Amniotic stem cell (primary cell): Measurements from ENCODE around the gene ARHGAP6.
"Not testable (repeated sequence)": the region's sequence is repeated elsewhere in the genome, so short reads cannot be mapped to it uniquely, and the experiment has no call there.

Source experiments
- DNase-seq: peaks from one replicate; lab custom pipeline; 2025; lab: John Stamatoyannopoulos, UW

The ARHGAP6 gene

DNA sequence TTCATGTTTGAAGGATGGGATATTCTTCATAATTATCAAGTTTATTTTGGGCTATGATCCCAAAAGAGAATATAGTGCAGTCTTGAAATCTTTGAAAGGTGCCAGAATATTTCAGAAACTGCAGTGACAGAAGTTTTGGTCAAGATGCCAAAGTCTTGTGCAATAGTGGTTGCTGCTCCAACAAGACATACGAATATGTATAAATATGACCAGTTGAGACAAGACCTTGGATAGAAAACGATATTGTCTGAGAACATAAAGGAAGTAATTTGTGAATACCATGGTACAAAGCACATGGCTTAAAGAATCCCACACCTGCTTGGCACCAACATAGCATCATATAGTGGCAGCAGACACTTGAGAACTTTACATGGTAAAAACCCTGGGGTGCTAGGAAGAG, 421.1 kb downstream of the ARHGAP6 start:
- no peak for DNase-seq

DNA sequence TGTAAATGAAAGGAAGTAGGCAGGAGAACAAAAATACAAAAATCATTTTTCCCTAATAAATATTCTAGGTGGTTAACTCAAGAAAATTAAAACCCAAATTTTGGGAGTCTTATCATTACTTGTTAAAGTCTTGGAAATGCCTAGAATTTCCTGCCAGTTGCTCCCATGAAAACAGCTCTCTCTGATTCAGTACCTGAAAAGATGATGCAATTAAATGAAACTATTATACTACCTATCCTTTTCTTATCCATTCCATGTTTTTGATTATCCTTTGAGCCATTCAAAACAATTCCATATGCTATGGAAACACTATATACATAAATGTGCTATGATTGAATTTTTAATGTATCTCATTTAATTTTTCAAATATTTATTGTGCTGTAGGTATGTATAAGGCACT, 423.0 kb downstream of the ARHGAP6 start:
- DNase-seq: no peak

DNA sequence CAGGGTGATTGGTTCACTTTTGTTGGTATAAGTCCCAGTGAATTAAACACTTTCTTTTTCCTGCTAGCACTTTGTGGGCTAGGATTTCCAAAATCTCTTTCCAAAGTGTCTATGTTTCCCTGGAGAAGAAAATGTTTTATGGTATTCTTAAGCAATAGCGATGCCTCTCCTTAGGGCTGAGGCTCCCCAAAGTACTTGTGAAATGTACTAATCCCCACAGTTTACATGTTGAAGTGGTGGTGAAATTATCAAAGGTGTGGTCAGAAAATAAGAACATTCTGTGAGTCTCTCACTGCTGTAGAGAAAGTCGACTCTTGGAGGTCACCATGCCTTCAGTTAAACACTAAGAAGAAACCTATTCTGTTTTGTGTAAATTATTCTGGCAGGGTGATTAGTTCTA, 424.0 kb downstream of the ARHGAP6 start:
- no peak for DNase-seq

DNA sequence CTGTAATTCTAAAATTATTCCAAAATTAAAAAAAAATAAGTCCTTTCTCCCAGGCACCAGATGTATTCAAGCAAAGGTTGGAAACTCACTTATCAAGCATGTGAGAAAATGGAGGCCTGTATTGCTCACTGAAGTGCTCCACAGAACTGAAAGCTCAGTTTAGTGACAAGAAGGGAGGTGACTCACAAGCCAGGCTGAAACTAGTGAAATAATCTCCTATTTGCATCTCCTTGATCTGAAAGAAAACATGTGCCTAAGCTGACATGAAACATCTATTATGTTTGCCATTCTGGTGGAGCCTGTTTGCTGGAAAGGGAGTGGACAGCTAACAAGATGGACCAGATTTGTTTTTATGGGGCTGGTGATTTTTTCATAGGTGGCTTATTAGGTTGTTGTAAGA, 426.5 kb downstream of the ARHGAP6 start:
- peak; percentile 24 for DNase-seq

DNA sequence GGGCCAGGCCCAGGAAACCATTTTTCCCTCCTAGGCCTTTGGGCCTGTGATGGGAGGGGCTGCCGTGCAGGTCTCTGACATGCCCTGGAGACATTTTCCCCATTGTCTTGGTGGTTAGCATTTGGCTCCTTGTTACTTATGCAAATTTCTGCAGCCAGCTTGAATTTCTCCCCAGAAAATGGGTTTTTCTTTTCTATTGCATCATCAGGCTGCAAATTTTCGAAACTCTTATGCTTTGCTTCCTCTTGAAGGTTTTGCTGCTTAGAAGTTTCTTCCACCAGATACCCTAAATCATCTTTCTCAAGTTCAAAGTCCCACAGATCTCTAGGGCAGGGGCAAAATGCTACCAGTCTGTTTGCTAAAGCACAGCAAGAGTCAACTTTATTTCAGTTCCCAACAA, 430.3 kb downstream of the ARHGAP6 start:
- not testable (repeated sequence) for DNase-seq

DNA sequence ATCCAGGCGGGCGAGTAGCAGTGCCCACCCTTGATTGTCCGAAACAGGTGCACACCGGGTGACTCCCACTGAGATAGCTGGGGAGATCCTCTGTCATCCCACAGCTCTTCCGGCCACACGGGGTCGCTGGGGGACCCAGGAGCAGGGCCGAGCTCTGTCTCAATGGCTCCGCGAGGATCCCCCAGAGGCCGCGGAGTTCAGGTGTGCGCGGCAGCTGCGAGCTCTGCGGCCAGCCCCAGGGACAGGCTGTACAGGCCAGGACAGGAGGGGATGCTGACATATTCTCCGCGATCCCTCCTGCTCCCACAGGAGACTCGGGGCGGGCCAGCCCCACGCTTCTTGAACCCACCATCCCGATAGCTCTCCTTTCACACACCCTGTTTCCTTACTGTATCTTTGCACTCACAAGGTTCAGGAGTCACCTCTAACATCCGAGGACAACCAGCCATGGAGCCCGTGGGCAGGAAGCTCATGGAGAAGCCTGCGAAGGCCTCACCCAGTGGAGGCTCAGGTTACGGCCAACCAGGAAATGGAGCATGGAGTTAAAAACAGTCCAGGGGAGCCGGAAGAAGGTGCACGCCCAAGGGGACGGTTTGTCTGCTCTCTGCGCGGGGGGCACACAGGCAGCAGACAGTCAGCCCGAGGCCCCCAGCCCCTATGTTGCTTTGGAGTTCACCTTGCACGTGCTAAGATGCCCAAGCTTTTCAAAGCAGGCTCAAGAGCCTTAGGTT, 450.4 kb downstream of the ARHGAP6 start:
- no peak for DNase-seq

DNA sequence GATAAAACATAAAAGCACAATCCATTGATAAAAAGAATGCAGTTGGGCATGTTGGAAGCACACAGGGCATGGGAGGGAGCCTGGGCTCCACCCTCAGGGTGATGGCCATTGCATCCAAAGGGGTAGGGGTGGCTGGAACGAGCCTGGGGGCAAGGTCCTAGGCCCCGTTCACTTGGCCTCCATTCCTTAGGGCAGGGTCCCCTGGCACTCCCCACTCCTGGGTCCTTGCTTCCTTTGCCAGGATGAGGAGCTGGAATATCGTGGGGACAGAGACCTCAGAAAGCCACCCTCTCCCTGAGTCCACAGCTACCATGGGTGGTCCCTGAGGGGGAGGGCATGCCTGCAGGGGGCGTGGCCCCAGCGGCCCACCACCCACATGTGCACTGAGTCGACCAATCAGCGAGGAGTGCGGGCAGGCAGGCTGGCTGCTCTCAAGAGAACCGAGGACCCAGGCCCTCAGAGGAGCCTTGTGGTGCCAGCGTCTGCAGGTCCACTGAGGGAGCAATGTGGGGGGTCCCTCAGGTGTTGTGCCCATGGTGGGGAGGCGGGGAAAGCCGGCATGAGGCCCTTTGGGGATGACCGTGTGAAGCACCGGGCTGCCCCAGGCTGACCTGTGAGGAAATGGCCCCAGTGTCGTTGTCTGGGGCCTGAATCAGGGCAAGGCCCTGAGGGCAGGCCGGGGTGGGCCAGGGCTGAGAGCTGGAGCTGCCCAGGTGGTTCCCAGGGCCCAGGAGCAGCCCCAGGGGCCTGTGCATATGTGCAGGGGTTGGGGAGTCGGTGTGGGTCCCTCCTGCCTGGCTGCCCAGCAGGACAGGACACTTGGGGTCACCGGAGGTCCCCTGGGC, 451.2 kb downstream of the ARHGAP6 start:
- no peak for DNase-seq

DNA sequence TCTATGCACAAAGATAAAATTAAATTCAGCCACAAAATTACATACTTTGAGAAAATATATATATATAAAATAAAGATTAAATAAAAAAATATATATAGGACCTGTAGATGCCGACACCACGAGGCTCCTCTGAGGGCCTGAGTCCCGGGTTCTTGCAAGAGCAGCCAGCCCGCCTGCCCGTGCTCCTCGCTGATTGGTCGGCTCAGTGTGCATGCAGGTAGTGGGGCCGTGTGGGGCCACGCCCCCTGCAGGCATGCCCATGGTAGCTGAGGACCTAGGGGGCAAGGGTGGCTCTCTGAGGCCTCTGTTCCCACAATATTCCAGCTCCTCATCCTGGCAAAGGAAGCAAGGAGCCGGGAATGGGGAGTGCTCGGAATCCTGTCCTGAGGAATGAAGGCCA, 453.0 kb downstream of the ARHGAP6 start:
- DNase-seq: no peak

DNA sequence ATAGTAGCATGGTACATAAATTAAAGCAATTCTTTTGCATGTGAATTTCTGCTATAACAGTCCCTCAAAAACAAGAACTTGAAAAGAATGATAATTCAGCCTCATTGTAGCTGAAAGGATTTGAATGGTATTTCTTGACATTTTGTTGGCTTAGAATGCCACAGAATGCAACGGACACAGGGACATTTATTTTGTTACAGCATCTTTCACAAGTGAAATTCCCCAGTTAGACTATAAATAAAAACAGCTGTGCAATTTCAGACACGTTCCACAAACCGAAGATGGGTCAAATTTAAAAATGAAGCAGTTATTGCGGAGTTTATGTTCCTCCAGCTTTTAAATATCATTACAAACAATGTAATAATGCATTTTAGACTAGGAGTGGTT, 455.3 kb downstream of the ARHGAP6 start:
- DNase-seq: no peak

DNA sequence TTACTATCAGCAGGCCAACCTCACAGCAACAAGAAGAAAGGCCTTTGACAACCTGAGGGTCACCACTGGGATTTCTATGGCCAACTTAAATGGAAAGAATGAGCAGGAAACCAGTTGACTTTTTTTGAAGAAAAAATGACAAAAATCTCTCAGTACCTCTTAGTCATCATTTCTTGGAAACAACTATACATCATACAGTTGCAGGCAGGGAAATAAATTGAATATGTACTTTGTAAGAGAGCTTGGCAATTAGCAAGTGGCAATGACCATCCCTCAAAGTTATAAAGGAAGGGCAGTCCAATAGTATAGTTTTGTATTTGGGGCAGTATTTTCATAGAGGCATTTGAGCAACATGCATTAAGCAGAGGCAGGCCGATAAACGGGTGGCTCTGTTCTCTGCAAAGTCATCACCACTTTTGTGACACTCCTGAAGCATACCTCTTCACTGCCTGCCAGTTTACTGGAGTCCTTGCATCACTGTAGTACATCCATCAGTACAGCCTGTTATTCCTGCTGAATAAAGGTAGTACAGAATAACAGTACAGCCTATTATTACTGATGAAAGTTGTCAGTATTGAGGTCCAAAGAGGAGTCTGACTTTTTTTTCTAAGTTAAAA, 455.8 kb downstream of the ARHGAP6 start:
- no peak for DNase-seq

DNA sequence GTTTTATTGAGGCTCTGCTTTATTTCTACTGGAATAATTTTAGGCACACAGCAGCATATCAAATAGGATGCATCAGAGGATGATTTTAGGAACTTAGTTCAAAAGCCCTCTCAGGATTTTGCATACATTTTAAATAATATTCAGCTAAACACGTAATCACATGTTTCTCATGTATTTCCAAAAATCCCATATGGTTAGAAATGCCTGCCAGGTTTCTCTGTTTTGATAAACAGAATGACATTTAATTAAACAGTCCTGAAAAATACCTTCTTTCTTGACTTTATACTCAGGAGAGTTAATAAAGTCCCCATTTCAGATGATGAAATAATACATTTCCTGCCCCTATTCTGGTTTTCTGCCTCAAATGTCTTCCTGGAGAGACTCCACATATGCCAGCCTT, 459.0 kb downstream of the ARHGAP6 start:
- DNase-seq: no peak

DNA sequence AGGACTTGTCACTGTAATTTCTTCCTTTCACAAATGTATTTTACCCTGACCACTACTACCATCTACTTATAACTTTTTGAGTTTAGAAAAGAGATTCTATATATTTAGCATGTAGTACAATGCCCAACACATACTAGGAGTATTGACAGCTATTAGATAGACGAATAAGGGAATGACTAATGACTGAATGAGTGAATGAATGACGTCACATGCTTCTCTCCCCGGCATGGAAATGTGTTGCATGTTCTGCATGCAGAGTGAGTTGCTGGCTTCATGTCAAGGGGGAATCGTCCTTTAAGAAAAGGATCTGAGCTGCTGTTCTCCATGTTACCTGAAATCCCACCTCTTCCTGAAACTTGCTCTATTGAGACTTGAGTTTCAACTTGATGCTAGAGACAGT, 459.9 kb downstream of the ARHGAP6 start:
- DNase-seq: no peak

DNA sequence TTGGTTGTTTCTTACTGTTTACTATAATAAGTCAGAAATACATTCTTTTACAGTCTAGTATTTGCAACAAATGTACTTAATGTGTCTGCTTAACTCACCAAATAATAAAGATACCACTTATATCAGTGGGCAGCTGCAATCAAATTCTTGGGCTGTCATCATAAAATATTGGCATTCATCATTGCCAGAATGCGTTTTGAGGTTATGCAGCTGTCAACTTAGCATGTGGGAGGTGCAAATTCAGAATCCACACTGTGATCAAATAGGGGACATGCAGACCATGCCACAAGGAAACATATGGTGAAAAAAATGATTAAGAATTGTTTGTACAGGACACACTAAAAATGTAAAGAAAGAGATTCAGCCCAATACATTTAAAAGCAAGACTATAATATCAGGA, 468.0 kb downstream of the ARHGAP6 start:
- DNase-seq: no peak

DNA sequence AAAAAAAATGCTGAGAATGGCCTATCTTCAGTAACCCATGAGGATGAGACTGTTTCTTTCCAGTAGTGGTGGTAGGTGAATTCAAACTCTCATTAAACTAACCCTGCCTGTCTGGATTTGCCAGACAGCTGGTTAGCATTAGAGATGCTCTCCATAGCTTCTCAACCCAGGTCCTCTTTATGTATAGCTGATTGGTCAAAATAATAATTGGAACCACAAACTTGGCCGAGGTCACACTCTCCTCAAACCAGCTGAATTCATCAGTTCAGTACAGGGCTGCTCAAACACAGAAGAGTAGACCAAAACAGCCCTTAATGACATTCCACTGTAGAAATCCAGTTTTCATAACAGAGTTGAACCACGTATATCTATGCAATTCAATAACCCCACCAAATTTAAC, 469.2 kb downstream of the ARHGAP6 start:
- DNase-seq: no peak

DNA sequence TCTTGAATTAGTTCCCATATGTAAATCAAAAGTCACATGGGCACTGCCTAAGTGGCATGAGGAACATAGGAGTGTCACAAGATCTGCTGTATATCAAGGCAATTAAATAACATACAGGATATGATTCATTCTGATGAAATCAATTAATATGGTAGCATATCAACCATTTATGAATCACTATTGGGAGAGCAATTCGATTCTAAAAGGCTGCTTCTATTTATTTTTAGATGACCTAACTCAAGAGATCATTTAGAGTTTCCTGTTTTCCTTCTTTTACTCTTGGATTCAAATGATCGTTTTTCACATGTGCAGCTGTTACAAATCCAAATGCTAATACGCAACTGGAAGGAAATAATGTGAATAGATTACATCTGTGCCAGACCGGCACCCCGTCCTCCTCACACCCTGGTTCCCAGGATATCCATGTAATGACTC, 472.7 kb downstream of the ARHGAP6 start:
- no peak for DNase-seq

DNA sequence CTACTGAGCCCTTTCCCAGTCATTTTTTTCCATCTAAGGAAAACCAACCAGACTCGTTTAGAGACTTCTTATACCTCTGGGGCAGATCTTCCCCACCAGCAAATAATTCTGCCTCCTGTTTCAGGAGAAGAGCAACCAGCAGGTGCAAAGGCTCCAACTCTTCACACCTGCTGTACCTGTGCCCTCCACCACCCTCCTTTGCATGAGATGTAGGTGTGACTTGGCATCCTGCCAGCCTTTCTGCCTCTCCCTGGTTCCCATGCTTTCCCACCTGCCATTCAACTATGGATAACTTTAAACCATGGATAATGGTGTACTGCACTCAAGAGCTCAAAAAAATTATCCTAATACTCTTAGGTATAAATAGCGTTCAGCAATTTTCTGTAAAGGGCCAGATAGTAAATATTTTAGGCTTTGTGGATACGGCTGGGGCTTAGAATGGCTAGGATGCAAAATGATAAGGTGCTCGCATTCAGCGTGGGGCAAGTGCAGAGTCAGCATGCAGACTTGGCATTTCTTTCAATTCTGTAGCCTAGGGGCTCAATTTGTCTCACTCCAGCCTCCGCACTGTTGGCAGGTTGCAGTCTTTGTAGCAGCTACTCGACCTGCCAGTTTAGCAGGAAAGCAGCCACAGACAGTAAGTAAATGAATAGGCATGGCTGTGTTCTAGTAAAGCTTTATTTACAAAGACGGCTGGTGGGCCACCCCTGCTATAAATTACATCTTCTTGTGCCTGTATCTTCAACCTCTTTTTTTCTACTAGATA, 474.8 kb downstream of the ARHGAP6 start:
- no peak for DNase-seq

DNA sequence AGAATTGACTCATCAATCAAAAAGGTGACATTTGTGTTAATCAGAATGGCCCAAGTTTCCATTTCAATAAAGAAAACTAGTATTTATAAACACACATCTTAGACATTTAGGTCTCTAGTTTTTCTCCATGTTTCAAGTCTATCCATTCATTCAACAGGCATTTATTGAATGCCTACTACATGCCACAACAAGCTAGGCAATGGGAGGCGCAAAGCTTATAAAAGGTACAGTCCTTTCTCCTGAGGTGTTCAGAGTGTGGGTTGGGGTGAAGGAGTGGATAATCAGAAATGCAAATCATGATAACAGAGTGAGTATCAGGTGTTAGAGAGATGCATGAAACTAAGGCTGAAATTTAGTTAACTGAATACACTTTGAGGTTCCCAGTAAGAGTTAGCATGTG, 476.6 kb downstream of the ARHGAP6 start:
- no peak for DNase-seq

DNA sequence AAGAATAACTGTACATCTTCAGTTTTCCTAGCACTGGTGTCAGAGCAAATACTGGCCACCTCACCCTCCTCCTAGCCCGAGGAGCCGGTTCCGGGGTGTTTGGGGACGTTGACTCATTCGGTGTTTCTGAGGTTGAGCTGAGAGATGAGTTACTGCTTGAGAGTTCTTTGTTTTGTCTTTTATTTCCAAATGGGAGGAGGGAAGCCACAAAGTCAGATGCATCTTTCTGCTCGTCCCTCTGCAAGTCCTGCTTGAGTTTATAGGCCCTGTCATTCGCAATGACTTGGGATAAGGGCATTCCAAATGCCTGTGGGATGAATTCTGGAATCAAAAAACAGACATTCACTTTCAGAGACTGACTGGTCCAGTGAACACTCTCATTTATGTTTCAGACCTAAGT, 477.1 kb downstream of the ARHGAP6 start:
- peak; percentile 3 for DNase-seq

DNA sequence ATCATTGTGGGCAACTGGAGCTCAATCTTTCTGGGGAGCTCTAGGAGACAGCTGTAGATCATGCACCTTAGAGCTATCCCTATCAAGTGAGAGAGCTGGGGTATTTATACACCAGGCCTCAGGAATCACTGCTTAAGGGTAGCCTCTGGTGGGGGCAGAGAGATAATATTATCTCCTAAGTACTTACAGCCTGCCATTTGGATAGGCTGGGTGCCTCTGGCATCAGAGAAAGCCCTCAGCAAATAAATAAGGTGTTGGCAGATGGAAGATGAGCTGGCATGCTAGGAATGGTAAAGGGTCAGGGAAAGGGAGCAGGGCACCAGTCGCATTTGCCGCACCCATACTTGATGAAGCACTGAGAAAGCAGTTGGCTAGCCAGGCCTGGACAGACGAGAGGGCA, 478.7 kb downstream of the ARHGAP6 start:
- DNase-seq: no peak

DNA sequence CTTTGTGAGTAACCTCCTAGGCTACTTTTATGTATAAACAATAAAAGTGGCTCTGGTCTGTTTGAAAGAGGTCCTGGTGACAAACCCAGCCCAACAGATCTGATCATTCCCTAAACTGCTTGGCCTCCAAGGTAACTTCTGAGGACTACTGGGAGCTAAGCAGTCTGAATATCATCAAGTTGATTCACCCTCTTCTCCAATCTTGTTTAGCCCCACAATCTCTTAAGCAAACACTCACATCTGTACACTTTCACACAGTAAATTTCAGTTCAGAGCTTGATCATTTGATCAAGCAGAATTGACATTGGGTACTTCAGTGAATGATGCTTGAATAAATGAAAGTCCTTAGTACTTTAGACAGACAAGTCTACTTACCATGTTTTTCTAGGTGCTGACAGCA, 479.9 kb downstream of the ARHGAP6 start:
- no peak for DNase-seq

DNA sequence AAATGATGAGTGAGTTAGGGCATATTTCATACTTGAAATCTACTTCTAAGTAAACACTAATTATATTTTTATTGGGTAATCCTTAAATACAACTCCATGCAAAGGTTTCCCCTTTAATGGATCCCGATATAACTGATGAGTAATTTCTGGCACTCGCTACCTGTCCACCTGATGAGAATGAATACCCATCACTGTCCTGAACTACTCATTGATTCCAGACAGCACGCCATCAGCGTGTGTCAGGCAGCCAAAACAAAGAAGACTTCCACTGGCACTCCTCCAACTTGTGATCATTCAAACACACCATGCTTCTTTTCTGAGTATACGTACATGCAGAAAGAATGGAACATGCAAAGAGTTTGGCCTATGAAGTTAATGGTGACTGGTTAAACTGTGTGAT, 485.1 kb downstream of the ARHGAP6 start:
- DNase-seq: no peak

DNA sequence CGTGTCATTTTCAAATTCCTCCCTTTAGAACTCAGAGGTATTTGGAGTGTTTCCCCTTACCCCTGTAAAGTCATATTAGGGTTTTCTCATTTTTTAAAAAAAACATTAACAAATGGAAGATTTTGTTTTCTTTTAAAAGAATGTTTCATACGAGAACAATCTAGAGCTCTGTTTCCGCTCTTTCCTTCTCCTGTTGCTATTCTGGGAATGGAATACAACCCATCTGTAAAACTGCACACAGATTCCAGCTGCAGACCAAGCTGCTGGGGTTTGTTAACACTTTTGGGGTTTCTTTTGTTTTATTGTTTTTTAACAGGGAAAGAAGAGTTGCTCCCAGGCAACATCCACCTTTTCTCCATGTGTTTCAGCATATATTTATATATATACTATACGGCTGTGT, 493.3 kb downstream of the ARHGAP6 start:
- no peak for DNase-seq
